HepG2 (cell line): ENCODE results near the gene CMTM4. TPM values are rescaled to one million over a fixed set of nuclear protein-coding genes. Genes with fewer than 3 reads are reported as not detected.

Experiments used
- ATAC-seq: fragments of 200-7000 bp; cut with Tn5 transposase; 3 replicates; pipeline ENCODE4 v1.9.1; 2020; ENCODE audit warnings: mild to moderate bottlenecking, moderate library complexity
- BruUV-seq: library from RNA; stranded (reverse); fragments of 400-500 nt; replicated peaks from 2 replicates; lab custom pipeline; 2021; lab: Mats Ljungman, UMichigan
- CTCF ChIA-PET: fragments of 300-600 bp; formaldehyde crosslinking; extraction: SDS; loops from one replicate; lab custom pipeline; 2021; ENCODE audit warnings: low total read pairs, inconsistent platforms, low intra/inter-chr PET ratio; lab: Yijun Ruan, JAX
- POLR2A ChIA-PET: fragments of 350-600 bp; sonication (Branson Sonifier 250); formaldehyde crosslinking; loops from one replicate; lab custom pipeline; 2020; ENCODE audit warnings: antibody characterized with exemption, inconsistent platforms; lab: Yijun Ruan, JAX
- DNase-seq: peaks from one replicate; pipeline ENCODE4 v3.0.0-alpha.2; 2015; ENCODE audit warnings: low spot score
- FAIRE-seq: peaks from 3 replicates; lab custom pipeline; 2011; peaks lifted over from hg19 to GRCh38; lab: Jason Lieb, UNC
- H2AFZ ChIP-seq: one replicate; pipeline ENCODE4 v1.6.1; 2011; ENCODE audit warnings: low read length, inconsistent platforms
- H3K27ac ChIP-seq: fragments of 300-600 bp; 3 replicates; pipeline ENCODE4 v1.8.0; 2011; ENCODE audit warnings: mixed run types, mild to moderate bottlenecking, mixed read lengths, low read length, inconsistent platforms; ENCODE audit not compliant: insufficient read depth; ENCODE audit errors: extremely low read length
- H3K27me3 ChIP-seq, 2 experiments: fragments of 200-600 bp in 1 of 2; 2 replicates in 1 of 2; 3 replicates in 1 of 2; pipeline versions ENCODE4 v1.6.0 to v1.8.0; 2011; ENCODE audit warnings: low read length in 2 of 2, mild to moderate bottlenecking in 2 of 2, moderate library complexity in 2 of 2, inconsistent platforms in 1 of 2; ENCODE audit not compliant: insufficient read depth in 2 of 2, control insufficient read depth in 1 of 2
- H3K36me3 ChIP-seq, 2 experiments: fragments of 200-600 bp in 1 of 2; replicated peaks in 1 of 2; 2 replicates in 1 of 2; 3 replicates in 1 of 2; pipeline versions ENCODE4 v1.5.1 to v1.8.0; 2011; ENCODE audit warnings: low read length in 2 of 2, inconsistent platforms in 1 of 2; ENCODE audit not compliant: insufficient read depth in 2 of 2, control insufficient read depth in 1 of 2
- H3K4me1 ChIP-seq: 2 replicates; pipeline ENCODE4 v1.5.1; 2012; ENCODE audit warnings: low read length, inconsistent platforms; ENCODE audit not compliant: insufficient read depth
- H3K4me2 ChIP-seq: 2 replicates; pipeline ENCODE4 v1.6.0; 2011; ENCODE audit warnings: low read depth, low read length, inconsistent platforms
- H3K4me3 ChIP-seq, 3 experiments: fragments of 200-600 bp in 1 of 3; sonication (generic), shearing (Covaris generic) in 1 of 3; replicated peaks in 1 of 3; 2 replicates each; pipeline ENCODE4 v1.5.1; 2011 to 2016; ENCODE audit warnings: low read length in 3 of 3, inconsistent platforms in 2 of 3, low read depth in 2 of 3, mild to moderate bottlenecking in 2 of 3, control low read depth in 1 of 3, mixed read lengths in 1 of 3; ENCODE audit not compliant: insufficient read depth in 1 of 3
- H3K79me2 ChIP-seq: one replicate; pipeline ENCODE4 v1.6.1; 2011; ENCODE audit warnings: low read length, inconsistent platforms; ENCODE audit not compliant: insufficient read depth
- H3K9ac ChIP-seq: 2 replicates; pipeline ENCODE4 v1.6.0; 2011; ENCODE audit warnings: mild to moderate bottlenecking, low read depth, low read length, inconsistent platforms; ENCODE audit not compliant: insufficient read depth
- H3K9me3 ChIP-seq: 2 replicates; pipeline ENCODE4 v1.5.1; 2012; ENCODE audit warnings: mild to moderate bottlenecking, low read length
- H4K20me1 ChIP-seq: 2 replicates; pipeline ENCODE4 v1.6.0; 2011; ENCODE audit warnings: inconsistent platforms, mild to moderate bottlenecking, low read length, moderate library complexity; ENCODE audit not compliant: insufficient read depth
- ATF7 ChIP-seq, 2 experiments: fragments of 450-650 bp in 1 of 2; sonication (generic) in 1 of 2; formaldehyde crosslinking in 1 of 2; IDR thresholded peaks; 2 replicates each; pipeline versions ENCODE4 v1.4.0 to v1.6.1; 2016 to 2020; ENCODE audit warnings: antibody characterized with exemption in 1 of 2, mild to moderate bottlenecking in 1 of 2, missing genetic modification reagents in 1 of 2
- BRF2 ChIP-seq: sonication (generic); formaldehyde crosslinking; IDR thresholded peaks from 2 replicates; pipeline ENCODE4 v1.8.1; 2022; ENCODE audit warnings: mild to moderate bottlenecking, missing genetic modification reagents
- PAXIP1 ChIP-seq: sonication (generic); formaldehyde crosslinking; conservative IDR thresholded peaks from 2 replicates; pipeline ENCODE4 v1.4.0; 2020; ENCODE audit warnings: mild to moderate bottlenecking, missing genetic modification reagents, moderate library complexity
- PLRG1 ChIP-seq: fragments of 450-650 bp; conservative IDR thresholded peaks from 2 replicates; pipeline ENCODE4 v1.6.1; 2016
- SAFB2 ChIP-seq: sonication (generic); formaldehyde crosslinking; IDR thresholded peaks from 2 replicates; pipeline ENCODE4 v1.5.1; 2020; ENCODE audit warnings: missing genetic modification reagents, low read depth, mild to moderate bottlenecking, borderline replicate concordance
- THYN1 ChIP-seq: sonication (generic); formaldehyde crosslinking; IDR thresholded peaks from 2 replicates; pipeline ENCODE4 v1.8.1; 2023; ENCODE audit warnings: low read depth, mild to moderate bottlenecking, moderate library complexity, missing genetic modification reagents, borderline replicate concordance
- ZNF264 ChIP-seq: sonication (generic); formaldehyde crosslinking; IDR thresholded peaks from 2 replicates; pipeline ENCODE4 v1.4.0; 2020; ENCODE audit warnings: missing genetic modification reagents
- WGBS: methylation state at CpG from one replicate; pipeline ENCODE4 v1.1.6; 2017; ENCODE audit warnings: low lambda C conversion rate; 5-methylcytosine and 5-hydroxymethylcytosine counted together
- in situ Hi-C: cut with HindIII; loops from 2 replicates; pipeline ENCODE4 v1.10.0; 2017; ENCODE audit warnings: low pct_unique_long_range_greater_than_20kb; ENCODE audit not compliant: extremely low pct_ligation_motif_present
- intact Hi-C: fragments of 100-400 bp; cut with micrococcal nuclease; formaldehyde crosslinking; loops from one replicate; pipeline ENCODE4 v1.10.0; 2022; ENCODE audit not compliant: unreplicated experiment
- polyA plus RNA-seq, 8 experiments: library from polyadenylated mRNA; depleted of rRNA in 3 of 8; stranded (reverse) in 7 of 8; unstranded in 1 of 8; fragments of >200 nt; fragmentation: Illumina TruSeq in 4 of 8; extraction: Trizol in 4 of 8; gene quantifications; 2 replicates each; pipeline versions ENCODE4 v1.2.1 to v1.2.3, GENCODE V29; 2011 to 2016; ENCODE audit warnings: low read depth in 4 of 8, missing spikeins in 1 of 8, mixed read lengths in 1 of 8; ENCODE audit not compliant: insufficient read depth in 1 of 8
- total RNA-seq, 5 experiments: library from RNA; depleted of rRNA; stranded (reverse); fragments of >200 nt; fragmentation: Illumina TruSeq; extraction: Trizol; gene quantifications; 2 replicates each; pipeline ENCODE4 v1.2.3, GENCODE V29; 2016; ENCODE audit warnings: low read depth in 1 of 5
- TF ChIP-seq, protein P1 (sequence below): sonication (generic); formaldehyde crosslinking; IDR thresholded peaks from 2 replicates; pipeline ENCODE4 v1.4.0; 2020; ENCODE audit warnings: missing genetic modification reagents
- TF ChIP-seq, protein P2 (sequence below): sonication (generic); formaldehyde crosslinking; IDR thresholded peaks from 2 replicates; pipeline ENCODE4 v1.4.0; 2020; ENCODE audit warnings: missing genetic modification reagents

Gene CMTM4
- total and polyA plus RNA-seq, 2 of the 13 experiments (the other 11 are each of a cell fraction or from before 2014, with no cell fraction given): 32.0 to 36.3 TPM

DNA sequence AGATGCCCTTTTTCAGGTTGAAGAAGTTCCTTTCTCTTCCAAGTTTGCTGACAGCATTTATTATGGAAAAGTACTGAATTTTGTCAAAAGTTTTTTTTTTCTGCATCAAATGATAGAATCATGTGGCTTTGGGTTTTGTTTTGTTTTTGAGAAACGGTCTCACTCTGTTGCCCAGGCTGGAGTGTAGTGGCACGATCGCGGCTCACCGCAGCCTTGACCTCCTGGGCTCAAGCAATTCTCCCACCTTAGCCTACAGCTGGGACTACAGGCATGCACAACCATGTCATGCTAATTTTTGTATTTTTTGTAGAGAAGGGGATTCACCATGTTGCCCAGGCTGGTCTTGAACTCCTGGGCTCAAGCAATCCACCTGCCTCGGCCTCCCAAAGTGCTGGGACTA lies 7.3 kb downstream of the CMTM4 start (continued):
- no peak for TF ChIP-seq BRF2 (CRISPR knock-in tag)
- no peak for TF ChIP-seq PLRG1
- TF ChIP-seq, protein P1, sequence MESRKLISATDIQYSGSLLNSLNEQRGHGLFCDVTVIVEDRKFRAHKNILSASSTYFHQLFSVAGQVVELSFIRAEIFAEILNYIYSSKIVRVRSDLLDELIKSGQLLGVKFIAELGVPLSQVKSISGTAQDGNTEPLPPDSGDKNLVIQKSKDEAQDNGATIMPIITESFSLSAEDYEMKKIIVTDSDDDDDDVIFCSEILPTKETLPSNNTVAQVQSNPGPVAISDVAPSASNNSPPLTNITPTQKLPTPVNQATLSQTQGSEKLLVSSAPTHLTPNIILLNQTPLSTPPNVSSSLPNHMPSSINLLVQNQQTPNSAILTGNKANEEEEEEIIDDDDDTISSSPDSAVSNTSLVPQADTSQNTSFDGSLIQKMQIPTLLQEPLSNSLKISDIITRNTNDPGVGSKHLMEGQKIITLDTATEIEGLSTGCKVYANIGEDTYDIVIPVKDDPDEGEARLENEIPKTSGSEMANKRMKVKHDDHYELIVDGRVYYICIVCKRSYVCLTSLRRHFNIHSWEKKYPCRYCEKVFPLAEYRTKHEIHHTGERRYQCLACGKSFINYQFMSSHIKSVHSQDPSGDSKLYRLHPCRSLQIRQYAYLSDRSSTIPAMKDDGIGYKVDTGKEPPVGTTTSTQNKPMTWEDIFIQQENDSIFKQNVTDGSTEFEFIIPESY: peak; percentile 85
- TF ChIP-seq SAFB2 (CRISPR knock-in tag): no peak
- TF ChIP-seq, all 625 proteins: peak for 2

GRCh38 chr16:66687906-66688625 lies 8.5 kb downstream of the CMTM4 start:
- TF ChIP-seq PAXIP1 (CRISPR knock-in tag) (no peak), ATF7 (IDR thresholded peaks at IDR 0.05) (0 out of 2 replicates have a peak, but pooled peaks have one; percentile 12), ATF7 (CRISPR knock-in tag; IDR thresholded peaks at IDR 0.05) (no peak), ZNF264 (CRISPR knock-in tag) (peak; percentile 41; the same call in 1 of the 2 replicates), THYN1 (CRISPR knock-in tag) (no peak)
- TF ChIP-seq, protein P2, sequence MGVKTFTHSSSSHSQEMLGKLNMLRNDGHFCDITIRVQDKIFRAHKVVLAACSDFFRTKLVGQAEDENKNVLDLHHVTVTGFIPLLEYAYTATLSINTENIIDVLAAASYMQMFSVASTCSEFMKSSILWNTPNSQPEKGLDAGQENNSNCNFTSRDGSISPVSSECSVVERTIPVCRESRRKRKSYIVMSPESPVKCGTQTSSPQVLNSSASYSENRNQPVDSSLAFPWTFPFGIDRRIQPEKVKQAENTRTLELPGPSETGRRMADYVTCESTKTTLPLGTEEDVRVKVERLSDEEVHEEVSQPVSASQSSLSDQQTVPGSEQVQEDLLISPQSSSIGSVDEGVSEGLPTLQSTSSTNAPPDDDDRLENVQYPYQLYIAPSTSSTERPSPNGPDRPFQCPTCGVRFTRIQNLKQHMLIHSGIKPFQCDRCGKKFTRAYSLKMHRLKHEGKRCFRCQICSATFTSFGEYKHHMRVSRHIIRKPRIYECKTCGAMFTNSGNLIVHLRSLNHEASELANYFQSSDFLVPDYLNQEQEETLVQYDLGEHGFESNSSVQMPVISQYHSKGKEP (CRISPR knock-in tag): no peak

More at GRCh38 chr16:66687906-66688625, 8.5 kb downstream of the CMTM4 start:
- Histone ChIP-seq H3K9ac (no peak overlapping the region), H2AFZ (no peak overlapping the region), H4K20me1 (no peaks in the 10 kb centered on the region), H3K36me3 (no peaks in the 10 kb centered on the region), H3K27ac (no peak overlapping the region), H3K4me3 (no peak overlapping the region), H3K4me1 (peaks cover 54% of the 10 kb centered on the region), H3K9me3 (no peaks in the 10 kb centered on the region), H3K79me2 (no peaks in the 10 kb centered on the region), H3K27me3 (no peaks in the 10 kb centered on the region; a peak in 1 of 5 replicates), H3K4me2 (no peak overlapping the region)
- no TSS peak for BruUV-seq
- ChIA-PET CTCF (no interaction called here), POLR2A (no interaction called here)
- no peak for ATAC-seq
- peak; percentile 52 for DNase-seq
- in situ Hi-C loops: no loop called here
- WGBS: 96% methylated on average over 9 of the region's 9 CpGs
- peak; percentile 50 for FAIRE-seq
- intact Hi-C loops: loop anchor here (2.0 to 5.0 kb wide), 2 partner anchors 25 to 36 kb away; no protein-coding TSS in a partner anchor
